HL-60 (cell line): ENCODE data around the gene HBE1.
"Not testable (repeated sequence)": the region's sequence is repeated elsewhere in the genome, so short reads cannot be mapped to it uniquely, and the experiment has no call there.

ENCODE experiments used
- CTCF ChIP-seq: IDR thresholded peaks from one replicate; pipeline ENCODE4 v1.5.1; 2011; ENCODE audit warnings: low read length, control low read depth, inconsistent platforms; ENCODE audit not compliant: insufficient read depth
- POLR2AphosphoS5 ChIP-seq: IDR thresholded peaks from 2 replicates; pipeline ENCODE4 v1.6.1; 2012; ENCODE audit warnings: low read depth
- SPI1 ChIP-seq: IDR thresholded peaks from 2 replicates; pipeline ENCODE4 v1.6.1; 2012; ENCODE audit warnings: low read depth, mild to moderate bottlenecking, borderline replicate concordance

GRCh38 chr11:5254646-5255413 is 14.9 kb downstream of the HBE1 start, which contains the start of gene HBG2:
- TF ChIP-seq CTCF, POLR2AphosphoS5, SPI1: not testable (repeated sequence)
